HepG2 (cell line): ENCODE measurements around the gene ADGRL3. TPM values are rescaled to one million over a fixed set of nuclear protein-coding genes. Genes with fewer than 3 reads are reported as not detected.

Experiments used
- ATAC-seq: fragments of 200-7000 bp; cut with Tn5 transposase; 3 replicates; pipeline ENCODE4 v1.9.1; 2020; ENCODE audit warnings: mild to moderate bottlenecking, moderate library complexity
- BruUV-seq: library from RNA; stranded (reverse); fragments of 400-500 nt; replicated peaks from 2 replicates; lab custom pipeline; 2021; lab: Mats Ljungman, UMichigan
- CTCF ChIA-PET: fragments of 300-600 bp; formaldehyde crosslinking; extraction: SDS; loops from one replicate; lab custom pipeline; 2021; ENCODE audit warnings: low total read pairs, inconsistent platforms, low intra/inter-chr PET ratio; lab: Yijun Ruan, JAX
- POLR2A ChIA-PET: fragments of 350-600 bp; sonication (Branson Sonifier 250); formaldehyde crosslinking; loops from one replicate; lab custom pipeline; 2020; ENCODE audit warnings: antibody characterized with exemption, inconsistent platforms; lab: Yijun Ruan, JAX
- DNase-seq: peaks from one replicate; pipeline ENCODE4 v3.0.0-alpha.2; 2015; ENCODE audit warnings: low spot score
- FAIRE-seq: peaks from 3 replicates; lab custom pipeline; 2011; peaks lifted over from hg19 to GRCh38; lab: Jason Lieb, UNC
- H2AFZ ChIP-seq: one replicate; pipeline ENCODE4 v1.6.1; 2011; ENCODE audit warnings: low read length, inconsistent platforms
- H3K27ac ChIP-seq: fragments of 300-600 bp; 3 replicates; pipeline ENCODE4 v1.8.0; 2011; ENCODE audit warnings: mixed run types, mild to moderate bottlenecking, mixed read lengths, low read length, inconsistent platforms; ENCODE audit not compliant: insufficient read depth; ENCODE audit errors: extremely low read length
- H3K27me3 ChIP-seq, 2 experiments: fragments of 200-600 bp in 1 of 2; 2 replicates in 1 of 2; 3 replicates in 1 of 2; pipeline versions ENCODE4 v1.6.0 to v1.8.0; 2011; ENCODE audit warnings: low read length in 2 of 2, mild to moderate bottlenecking in 2 of 2, moderate library complexity in 2 of 2, inconsistent platforms in 1 of 2; ENCODE audit not compliant: insufficient read depth in 2 of 2, control insufficient read depth in 1 of 2
- H3K36me3 ChIP-seq, 2 experiments: fragments of 200-600 bp in 1 of 2; replicated peaks in 1 of 2; 2 replicates in 1 of 2; 3 replicates in 1 of 2; pipeline versions ENCODE4 v1.5.1 to v1.8.0; 2011; ENCODE audit warnings: low read length in 2 of 2, inconsistent platforms in 1 of 2; ENCODE audit not compliant: insufficient read depth in 2 of 2, control insufficient read depth in 1 of 2
- H3K4me1 ChIP-seq: 2 replicates; pipeline ENCODE4 v1.5.1; 2012; ENCODE audit warnings: low read length, inconsistent platforms; ENCODE audit not compliant: insufficient read depth
- H3K4me2 ChIP-seq: 2 replicates; pipeline ENCODE4 v1.6.0; 2011; ENCODE audit warnings: low read depth, low read length, inconsistent platforms
- H3K4me3 ChIP-seq, 3 experiments: fragments of 200-600 bp in 1 of 3; sonication (generic), shearing (Covaris generic) in 1 of 3; replicated peaks in 1 of 3; 2 replicates each; pipeline ENCODE4 v1.5.1; 2011 to 2016; ENCODE audit warnings: low read length in 3 of 3, inconsistent platforms in 2 of 3, low read depth in 2 of 3, mild to moderate bottlenecking in 2 of 3, control low read depth in 1 of 3, mixed read lengths in 1 of 3; ENCODE audit not compliant: insufficient read depth in 1 of 3
- H3K79me2 ChIP-seq: one replicate; pipeline ENCODE4 v1.6.1; 2011; ENCODE audit warnings: low read length, inconsistent platforms; ENCODE audit not compliant: insufficient read depth
- H3K9ac ChIP-seq: 2 replicates; pipeline ENCODE4 v1.6.0; 2011; ENCODE audit warnings: mild to moderate bottlenecking, low read depth, low read length, inconsistent platforms; ENCODE audit not compliant: insufficient read depth
- H3K9me3 ChIP-seq: 2 replicates; pipeline ENCODE4 v1.5.1; 2012; ENCODE audit warnings: mild to moderate bottlenecking, low read length
- H4K20me1 ChIP-seq: 2 replicates; pipeline ENCODE4 v1.6.0; 2011; ENCODE audit warnings: inconsistent platforms, mild to moderate bottlenecking, low read length, moderate library complexity; ENCODE audit not compliant: insufficient read depth
- CBX5 ChIP-seq: sonication (generic); formaldehyde crosslinking; IDR thresholded peaks from 2 replicates; pipeline ENCODE4 v1.4.0; 2020; ENCODE audit warnings: missing genetic modification reagents, borderline replicate concordance
- SOX13 ChIP-seq, 3 experiments: fragments of 450-650 bp in 1 of 3; sonication (generic) in 1 of 3; formaldehyde crosslinking in 1 of 3; IDR thresholded peaks in 2 of 3; conservative IDR thresholded peaks in 1 of 3; 2 replicates each; pipeline versions ENCODE4 v1.5.0 to v1.6.1; 2016 to 2020; ENCODE audit warnings: antibody characterized with exemption in 1 of 3, mild to moderate bottlenecking in 1 of 3, missing compliant biosample characterization in 1 of 3, missing genetic modification reagents in 1 of 3, moderate library complexity in 1 of 3
- SOX5 ChIP-seq: IDR thresholded peaks from 2 replicates; pipeline ENCODE4 v1.6.1; 2016; ENCODE audit warnings: borderline replicate concordance
- TEAD2 ChIP-seq: sonication (generic); formaldehyde crosslinking; IDR thresholded peaks from 2 replicates; pipeline ENCODE4 v1.9.0; 2021; ENCODE audit warnings: missing genetic modification reagents
- ZNF230 ChIP-seq: sonication (generic); formaldehyde crosslinking; IDR thresholded peaks from 2 replicates; pipeline ENCODE4 v1.4.0; 2020; ENCODE audit warnings: mild to moderate bottlenecking, missing genetic modification reagents
- ZNF503 ChIP-seq: sonication (generic); formaldehyde crosslinking; IDR thresholded peaks from 2 replicates; pipeline ENCODE4 v1.4.0; 2020; ENCODE audit warnings: missing genetic modification reagents
- WGBS: methylation state at CpG from one replicate; pipeline ENCODE4 v1.1.6; 2017; ENCODE audit warnings: low lambda C conversion rate; 5-methylcytosine and 5-hydroxymethylcytosine counted together
- in situ Hi-C: cut with HindIII; loops from 2 replicates; pipeline ENCODE4 v1.10.0; 2017; ENCODE audit warnings: low pct_unique_long_range_greater_than_20kb; ENCODE audit not compliant: extremely low pct_ligation_motif_present
- intact Hi-C: fragments of 100-400 bp; cut with micrococcal nuclease; formaldehyde crosslinking; loops from one replicate; pipeline ENCODE4 v1.10.0; 2022; ENCODE audit not compliant: unreplicated experiment
- polyA plus RNA-seq, 8 experiments: library from polyadenylated mRNA; depleted of rRNA in 3 of 8; stranded (reverse) in 7 of 8; unstranded in 1 of 8; fragments of >200 nt; fragmentation: Illumina TruSeq in 4 of 8; extraction: Trizol in 4 of 8; gene quantifications; 2 replicates each; pipeline versions ENCODE4 v1.2.1 to v1.2.3, GENCODE V29; 2011 to 2016; ENCODE audit warnings: low read depth in 4 of 8, missing spikeins in 1 of 8, mixed read lengths in 1 of 8; ENCODE audit not compliant: insufficient read depth in 1 of 8
- total RNA-seq, 5 experiments: library from RNA; depleted of rRNA; stranded (reverse); fragments of >200 nt; fragmentation: Illumina TruSeq; extraction: Trizol; gene quantifications; 2 replicates each; pipeline ENCODE4 v1.2.3, GENCODE V29; 2016; ENCODE audit warnings: low read depth in 1 of 5
- TF ChIP-seq, protein P1 (sequence below): sonication (generic); formaldehyde crosslinking; IDR thresholded peaks from 2 replicates; pipeline ENCODE4 v1.5.1; 2020; ENCODE audit warnings: mild to moderate bottlenecking, missing genetic modification reagents, moderate library complexity

Gene ADGRL3
- total and polyA plus RNA-seq, 2 of the 13 experiments (the other 11 are each of a cell fraction or from before 2014, with no cell fraction given): 0.04 to 0.05 TPM

DNA sequence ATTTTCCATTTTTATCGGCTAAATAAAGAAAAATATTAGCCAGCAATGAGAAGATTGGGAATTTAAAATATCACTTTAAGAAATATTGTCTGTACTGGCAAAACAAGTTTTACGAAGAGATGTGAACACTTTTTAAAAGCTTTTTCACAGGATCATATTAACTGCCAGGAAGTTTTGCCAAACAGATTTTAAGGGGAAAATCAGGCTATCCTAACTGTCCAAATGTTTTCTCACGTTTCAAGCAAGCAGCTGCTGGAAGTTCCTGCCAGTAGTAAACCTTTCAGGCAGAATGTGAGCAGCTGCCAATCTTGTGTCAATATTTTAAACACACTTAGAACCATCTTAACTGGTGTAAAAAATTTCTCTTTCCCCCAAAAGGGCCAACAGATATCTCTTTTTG is 101.1 kb downstream of the ADGRL3 start:
- no peaks in the 10 kb centered on the region for H3K27me3 ChIP-seq
- H3K4me1 ChIP-seq: no peaks in the 10 kb centered on the region
- TF ChIP-seq SOX5: no peak
- TF ChIP-seq SOX13 (IDR thresholded peaks at IDR 0.05): no peak
- no peak for TF ChIP-seq SOX13 (CRISPR knock-in tag; conservative IDR thresholded peaks at IDR 0.05 in 1 of 2, IDR thresholded peaks at IDR 0.05 in 1 of 2)
- no peak for TF ChIP-seq ZNF230 (CRISPR knock-in tag)
- TF ChIP-seq, protein P1, sequence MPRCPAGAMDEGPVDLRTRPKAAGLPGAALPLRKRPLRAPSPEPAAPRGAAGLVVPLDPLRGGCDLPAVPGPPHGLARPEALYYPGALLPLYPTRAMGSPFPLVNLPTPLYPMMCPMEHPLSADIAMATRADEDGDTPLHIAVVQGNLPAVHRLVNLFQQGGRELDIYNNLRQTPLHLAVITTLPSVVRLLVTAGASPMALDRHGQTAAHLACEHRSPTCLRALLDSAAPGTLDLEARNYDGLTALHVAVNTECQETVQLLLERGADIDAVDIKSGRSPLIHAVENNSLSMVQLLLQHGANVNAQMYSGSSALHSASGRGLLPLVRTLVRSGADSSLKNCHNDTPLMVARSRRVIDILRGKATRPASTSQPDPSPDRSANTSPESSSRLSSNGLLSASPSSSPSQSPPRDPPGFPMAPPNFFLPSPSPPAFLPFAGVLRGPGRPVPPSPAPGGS (CRISPR knock-in tag): no peak
- TF ChIP-seq TEAD2: no peak
- no peak for TF ChIP-seq CBX5 (CRISPR knock-in tag)
- TF ChIP-seq ZNF503 (CRISPR knock-in tag): no peak
- H3K9ac ChIP-seq: no peak overlapping the region
- H3K4me2 ChIP-seq: no peak overlapping the region
- WGBS: 4% methylated on average over 3 of the region's 3 CpGs
- H3K9me3 ChIP-seq: no peaks in the 10 kb centered on the region
- POLR2A ChIA-PET: no interaction called here
- no peak overlapping the region for H3K27ac ChIP-seq
- no peak for DNase-seq
- no peak overlapping the region for H3K4me3 ChIP-seq
- H4K20me1 ChIP-seq: no peaks in the 10 kb centered on the region
- CTCF ChIA-PET: no interaction called here
- H2AFZ ChIP-seq: no peak overlapping the region
- no peaks in the 10 kb centered on the region for H3K79me2 ChIP-seq
- intact Hi-C loops (no loop called here), in situ Hi-C loops (no loop called here)
- BruUV-seq: no TSS peak
- no peak for FAIRE-seq
- H3K36me3 ChIP-seq: no peaks in the 10 kb centered on the region
- no peak for ATAC-seq
